Kidney capillary endothelial cell (primary cell): ENCODE results near the gene HTT.
"Not testable (repeated sequence)": the region's sequence is repeated elsewhere in the genome, so short reads cannot be mapped to it uniquely, and the experiment has no call there.

Source experiments
- DNase-seq: peaks from one replicate; pipeline ENCODE4 v3.0.0-alpha.2; 2018; ENCODE audit warnings: low spot score

The HTT gene

GRCh38 chr4:3082925-3083515, 8.5 kb downstream of the HTT start:
- no peak for DNase-seq

GRCh38 chr4:3083732-3084131, 9.3 kb downstream of the HTT start:
- DNase-seq = no peak

GRCh38 chr4:3085948-3086670, 11.6 kb downstream of the HTT start:
- no peak for DNase-seq

- DNase-seq = no peak
These were observed 12.8 kb downstream of the HTT start for GRCh38 chr4:3087115-3087797.

- DNase-seq = no peak
These were observed 17.0 kb downstream of the HTT start for GRCh38 chr4:3091464-3091863.

GRCh38 chr4:3094701-3095100, 20.2 kb downstream of the HTT start:
- DNase-seq = not testable (repeated sequence)

- DNase-seq = no peak
These were observed 21.7 kb downstream of the HTT start for GRCh38 chr4:3096202-3096601.

GRCh38 chr4:3098346-3098745, 23.9 kb downstream of the HTT start:
- no peak for DNase-seq

GRCh38 chr4:3106339-3107186, 32.1 kb downstream of the HTT start:
- peak; percentile 96 for DNase-seq

- DNase-seq = no peak
These were observed 32.8 kb downstream of the HTT start for GRCh38 chr4:3107271-3107670.

GRCh38 chr4:3107691-3108121, 33.2 kb downstream of the HTT start:
- peak; percentile 55 for DNase-seq

GRCh38 chr4:3108211-3108610, 33.7 kb downstream of the HTT start:
- DNase-seq = no peak

- DNase-seq = peak; percentile 95
These were observed 37.0 kb downstream of the HTT start for GRCh38 chr4:3111461-3111860.

- peak; percentile 58 for DNase-seq
These were observed 37.7 kb downstream of the HTT start for GRCh38 chr4:3112201-3112600.

- no peak for DNase-seq
These were observed 38.4 kb downstream of the HTT start for GRCh38 chr4:3112609-3113469.

- DNase-seq = peak; percentile 69
These were observed 39.9 kb downstream of the HTT start for GRCh38 chr4:3114377-3114776.

GRCh38 chr4:3115637-3116270, 41.3 kb downstream of the HTT start:
- DNase-seq = no peak

- no peak for DNase-seq
These were observed 42.5 kb downstream of the HTT start for GRCh38 chr4:3116955-3117354.

GRCh38 chr4:3118312-3118711, 43.8 kb downstream of the HTT start:
- DNase-seq = no peak

- no peak for DNase-seq
These were observed 45.0 kb downstream of the HTT start for GRCh38 chr4:3119464-3119863.

GRCh38 chr4:3121110-3121509, 46.6 kb downstream of the HTT start:
- DNase-seq = no peak
